ENCODE results near the gene LCN15. TPM values are rescaled to one million over a fixed set of nuclear protein-coding genes. Genes with fewer than 3 reads are reported as not detected.

LCN15 gene
- total RNA-seq, 1 donor from 2014 or later, result 1.9 TPM

- Mint-ChIP-seq H3K27me3 (ENCODE audit: unreplicated experiment) (no peaks in the 10 kb centered on the region), H3K36me3 (ENCODE audit: unreplicated experiment) (no peaks in the 10 kb centered on the region), H3K27ac (ENCODE audit: unreplicated experiment) (no peak within 1 kb of the TSS), H3K4me1 (ENCODE audit: low read depth, unreplicated experiment) (no peaks in the 10 kb centered on the region), H3K4me3 (ENCODE audit: unreplicated experiment) (no peak within 1 kb of the TSS), H3K9me3 (ENCODE audit: unreplicated experiment) (peaks cover 3% of the 10 kb centered on the region)
- TF ChIP-seq CTCF (IDR thresholded peaks at IDR 0.05; ENCODE audit: partially characterized antibody, unreplicated experiment), result no peak
- no peak for DNase-seq
These were observed 21.5 kb downstream of the LCN15 start, which contains the start of gene LCN10 for GRCh38 chr9:136742591-136743391. Gene LCN10 (minus strand): TSS chr9:136742940. CDS start chr9:136742903, 37 bp downstream.

- Mint-ChIP-seq H3K9me3 (ENCODE audit: unreplicated experiment) (peaks cover 3% of the 10 kb centered on the region), H3K27ac (ENCODE audit: unreplicated experiment) (no peak overlapping the region), H3K27me3 (ENCODE audit: unreplicated experiment) (no peaks in the 10 kb centered on the region), H3K4me1 (ENCODE audit: low read depth, unreplicated experiment) (no peaks in the 10 kb centered on the region), H3K4me3 (ENCODE audit: unreplicated experiment) (no peak overlapping the region), H3K36me3 (ENCODE audit: unreplicated experiment) (no peaks in the 10 kb centered on the region)
- no peak for DNase-seq
- no peak for TF ChIP-seq CTCF (IDR thresholded peaks at IDR 0.05; ENCODE audit: partially characterized antibody, unreplicated experiment)
These were observed 22.3 kb downstream of the LCN15 start for GRCh38 chr9:136741883-136742571.

GRCh38 chr9:136740971-136741882, 23.1 kb downstream of the LCN15 start:
- Mint-ChIP-seq H3K36me3 (ENCODE audit: unreplicated experiment) (no peaks in the 10 kb centered on the region), H3K27me3 (ENCODE audit: unreplicated experiment) (no peaks in the 10 kb centered on the region), H3K4me1 (ENCODE audit: low read depth, unreplicated experiment) (no peaks in the 10 kb centered on the region), H3K9me3 (ENCODE audit: unreplicated experiment) (peaks cover 3% of the 10 kb centered on the region), H3K4me3 (ENCODE audit: unreplicated experiment) (no peak overlapping the region), H3K27ac (ENCODE audit: unreplicated experiment) (no peak overlapping the region)
- DNase-seq, result no peak
- no peak for TF ChIP-seq CTCF (IDR thresholded peaks at IDR 0.05; ENCODE audit: partially characterized antibody, unreplicated experiment)

- Mint-ChIP-seq H3K9me3 (ENCODE audit: unreplicated experiment) (peaks cover 3% of the 10 kb centered on the region), H3K36me3 (ENCODE audit: unreplicated experiment) (no peaks in the 10 kb centered on the region), H3K27me3 (ENCODE audit: unreplicated experiment) (no peaks in the 10 kb centered on the region), H3K4me1 (ENCODE audit: low read depth, unreplicated experiment) (no peaks in the 10 kb centered on the region), H3K27ac (ENCODE audit: unreplicated experiment) (no peak overlapping the region), H3K4me3 (ENCODE audit: unreplicated experiment) (no peak overlapping the region)
- no peak for DNase-seq
- no peak for TF ChIP-seq CTCF (IDR thresholded peaks at IDR 0.05; ENCODE audit: partially characterized antibody, unreplicated experiment)
These were observed 23.8 kb downstream of the LCN15 start for GRCh38 chr9:136740491-136740890.

All from glutamatergic neuron (in vitro differentiated cells).